NCI-H460 (cell line): ENCODE results near the gene GPR33. TPM values are rescaled to one million over a fixed set of nuclear protein-coding genes. Genes with fewer than 3 reads are reported as not detected.

Experiments
- DNase-seq: peaks from one replicate; pipeline ENCODE4 v3.0.0-alpha.2; 2016; ENCODE audit warnings: low read depth; ENCODE audit errors: extremely low read depth
- polyA plus RNA-seq: library from polyadenylated mRNA; depleted of rRNA; stranded (reverse); fragments of >200 nt; gene quantifications from 2 replicates; pipeline ENCODE4 v1.2.3, GENCODE V29; 2014; cell fraction: nucleus; rRNA removed
- total RNA-seq: library from RNA; depleted of rRNA; stranded (reverse); fragments of >200 nt; shearing (Covaris generic); gene quantifications from 2 replicates; pipeline ENCODE4 v1.2.3, GENCODE V29; 2014; rRNA removed

GPR33 gene, protein sequence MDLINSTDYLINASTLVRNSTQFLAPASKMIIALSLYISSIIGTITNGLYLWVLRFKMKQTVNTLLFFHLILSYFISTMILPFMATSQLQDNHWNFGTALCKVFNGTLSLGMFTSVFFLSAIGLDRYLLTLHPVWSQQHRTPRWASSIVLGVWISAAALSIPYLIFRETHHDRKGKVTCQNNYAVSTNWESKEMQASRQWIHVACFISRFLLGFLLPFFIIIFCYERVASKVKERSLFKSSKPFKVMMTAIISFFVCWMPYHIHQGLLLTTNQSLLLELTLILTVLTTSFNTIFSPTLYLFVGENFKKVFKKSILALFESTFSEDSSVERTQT
- not detected in 2 replicates for total RNA-seq
- polyA plus RNA-seq, result not detected in 2 replicates

DNA sequence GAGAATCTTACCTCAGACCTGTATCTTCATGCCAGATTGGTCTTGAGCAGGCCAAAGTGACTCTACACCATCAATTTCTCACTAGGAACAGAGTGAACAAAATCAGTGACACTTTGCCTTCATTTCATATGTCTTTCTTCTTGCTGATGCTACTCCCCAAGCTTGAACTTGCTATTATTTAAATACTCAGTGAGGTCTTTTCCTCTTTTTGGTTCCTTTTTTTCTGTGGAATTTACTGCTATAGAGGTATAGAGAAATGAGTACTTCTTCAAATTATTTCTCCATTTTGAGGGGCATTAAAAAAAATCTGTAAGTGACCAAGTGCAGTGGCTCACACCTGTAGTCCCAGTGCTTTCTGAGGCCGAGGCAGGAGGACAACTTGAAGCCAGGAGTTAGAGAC is at the start of gene GPR33:
TSS of gene GPR33 (minus strand) at position 154 of the 400 bp plus-strand sequence. CDS start 4,074 bp downstream, outside the sequence.
- no peak for DNase-seq

DNA sequence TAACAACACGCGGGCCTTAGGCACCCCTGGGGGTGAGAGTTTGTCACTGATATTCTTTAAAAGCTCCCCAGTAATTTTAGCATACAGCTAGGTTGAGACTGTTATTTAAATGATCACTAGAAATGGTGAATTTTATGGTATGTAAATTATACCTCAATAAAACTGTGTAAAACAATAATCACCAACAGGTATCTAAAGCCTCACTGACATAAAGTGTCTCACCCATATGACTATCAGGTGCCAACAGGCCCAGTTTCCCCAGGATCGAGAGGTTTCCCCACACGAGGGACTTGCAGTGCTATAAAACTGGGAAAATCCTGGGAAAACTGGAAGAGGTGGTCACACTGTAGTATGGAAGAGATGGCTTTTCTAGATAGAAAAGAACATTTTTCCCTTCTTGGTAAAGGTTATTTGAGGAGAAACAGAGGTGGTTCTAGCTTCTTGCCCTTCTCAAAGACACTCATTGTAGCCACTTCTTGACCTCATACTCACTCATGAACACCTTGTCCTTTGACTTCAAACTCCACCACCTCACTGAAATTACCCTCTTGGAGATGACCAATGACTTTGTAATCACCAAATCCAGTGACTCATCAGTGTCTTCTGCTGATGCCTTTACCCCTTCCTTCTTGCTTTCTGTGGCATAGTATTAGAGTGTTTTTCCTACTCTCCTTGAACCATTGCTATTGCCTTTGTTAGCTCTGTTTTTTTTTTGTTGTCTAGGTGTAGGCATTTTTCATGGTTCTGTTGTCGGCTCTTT is 48.5 kb upstream of the GPR33 start:
- DNase-seq, result no peak

DNA sequence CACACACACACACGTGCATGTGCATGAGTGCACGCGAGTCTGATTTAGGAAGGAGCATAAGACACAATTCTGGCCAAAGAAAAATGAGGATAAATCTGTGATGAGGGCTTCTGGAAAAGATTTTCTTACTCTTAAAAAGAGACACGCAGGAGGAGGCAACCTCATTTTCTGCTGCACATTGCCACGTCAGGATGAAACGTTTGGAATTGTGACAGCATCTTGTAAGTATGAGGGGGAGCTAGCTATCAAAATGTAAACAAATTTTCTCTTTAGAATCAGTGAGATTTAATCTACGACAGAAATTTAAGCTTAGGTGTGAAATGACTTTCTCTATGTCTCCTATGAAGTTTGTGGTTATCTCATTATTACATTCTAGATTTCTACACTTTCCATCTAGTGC is 42.3 kb upstream of the GPR33 start:
- no peak for DNase-seq

DNA sequence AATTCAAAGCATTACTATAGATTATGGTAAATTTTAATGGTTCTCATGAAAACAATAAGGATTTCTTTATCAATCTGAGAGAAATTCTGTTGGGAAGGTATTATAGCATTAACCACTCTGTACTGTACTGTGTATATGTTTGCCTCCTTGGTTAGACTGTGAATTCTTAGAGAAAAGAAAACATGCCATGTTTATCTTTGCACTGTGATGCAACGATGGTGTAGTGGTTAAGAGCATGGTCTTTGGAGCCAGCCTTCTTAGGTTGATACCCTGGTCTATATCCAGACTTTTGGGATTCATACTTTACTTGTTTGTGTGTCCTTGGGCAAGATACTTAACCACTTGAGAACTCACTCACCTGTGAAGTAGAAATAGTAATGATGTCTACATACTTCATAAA is 41.2 kb upstream of the GPR33 start:
- no peak for DNase-seq

DNA sequence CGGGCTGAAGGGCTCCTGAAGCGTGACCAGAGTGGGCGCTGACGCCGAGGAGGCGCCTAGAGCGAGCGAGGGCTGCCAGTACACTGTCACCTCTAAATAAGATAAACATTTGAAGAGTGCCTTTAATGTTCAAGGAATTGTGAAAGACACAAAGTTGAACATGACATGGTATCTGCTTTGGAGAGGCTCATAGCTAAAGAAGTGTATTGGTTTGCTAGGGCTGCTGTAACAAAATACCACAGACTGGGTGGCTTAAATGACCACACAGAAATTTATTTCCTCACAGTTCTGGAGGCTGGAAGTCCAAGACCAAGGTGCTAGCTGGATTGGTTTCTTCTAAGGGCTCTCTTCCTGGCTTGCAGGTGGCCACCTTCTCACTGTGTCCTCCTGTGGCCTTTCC is 39.7 kb upstream of the GPR33 start:
- DNase-seq, result no peak

DNA sequence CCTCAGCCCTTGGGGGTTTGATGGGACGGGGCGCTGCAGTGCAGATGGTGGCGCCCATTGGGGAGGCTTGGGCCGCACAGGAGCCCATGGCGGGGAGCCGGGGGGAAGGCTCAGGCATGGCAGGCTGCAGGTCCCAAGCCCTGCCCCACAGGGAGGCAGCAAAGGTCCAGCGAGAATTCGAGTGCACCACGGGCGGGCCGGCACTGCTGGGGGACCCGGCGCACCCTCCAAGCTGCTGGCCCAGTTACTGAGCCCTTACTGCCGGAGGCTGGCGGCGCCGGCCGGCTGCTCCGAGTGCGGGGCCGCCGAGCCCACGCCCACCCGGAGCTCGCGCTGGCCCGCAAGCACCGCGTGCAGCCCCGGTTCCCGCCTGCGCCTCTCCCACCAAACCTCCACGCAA is 39.2 kb upstream of the GPR33 start:
- DNase-seq, result no peak

DNA sequence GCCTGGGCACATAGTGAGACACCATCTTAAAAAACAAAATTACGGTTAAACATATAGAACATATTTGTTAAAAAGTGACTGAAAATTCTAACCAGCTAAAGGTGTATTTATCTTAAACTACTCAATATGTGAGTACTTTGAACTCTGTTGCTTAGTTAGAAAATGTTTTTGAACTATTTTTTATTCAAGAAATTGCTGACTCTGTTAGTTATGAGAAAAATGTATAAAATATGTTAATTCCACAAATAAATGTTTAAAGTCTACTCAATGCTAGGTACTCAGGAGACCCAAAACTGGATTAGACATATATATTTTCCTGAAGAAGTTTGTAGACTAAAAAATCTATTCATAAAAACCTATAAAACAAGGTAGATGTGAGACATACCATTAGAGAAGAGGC is 23.0 kb upstream of the GPR33 start:
- no peak for DNase-seq

DNA sequence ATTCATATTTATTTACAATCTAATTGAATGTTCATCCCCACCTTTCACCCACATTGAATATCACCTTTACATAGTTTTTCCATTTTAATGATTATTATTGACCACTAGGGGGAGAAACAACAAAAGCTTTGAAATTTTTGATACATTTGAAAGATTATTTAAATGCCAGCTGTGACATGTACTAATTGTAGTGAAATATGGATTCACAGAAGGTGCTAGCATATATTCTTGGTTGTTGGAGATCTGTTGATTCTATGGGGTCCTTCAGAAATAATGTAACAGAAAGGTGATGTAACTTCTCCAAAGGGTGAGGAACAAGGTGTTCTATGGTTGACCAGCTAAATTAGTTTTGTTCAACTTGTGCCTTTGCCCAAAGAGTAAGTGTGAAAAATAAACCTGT is 22.4 kb upstream of the GPR33 start:
- peak; percentile 16 for DNase-seq

DNA sequence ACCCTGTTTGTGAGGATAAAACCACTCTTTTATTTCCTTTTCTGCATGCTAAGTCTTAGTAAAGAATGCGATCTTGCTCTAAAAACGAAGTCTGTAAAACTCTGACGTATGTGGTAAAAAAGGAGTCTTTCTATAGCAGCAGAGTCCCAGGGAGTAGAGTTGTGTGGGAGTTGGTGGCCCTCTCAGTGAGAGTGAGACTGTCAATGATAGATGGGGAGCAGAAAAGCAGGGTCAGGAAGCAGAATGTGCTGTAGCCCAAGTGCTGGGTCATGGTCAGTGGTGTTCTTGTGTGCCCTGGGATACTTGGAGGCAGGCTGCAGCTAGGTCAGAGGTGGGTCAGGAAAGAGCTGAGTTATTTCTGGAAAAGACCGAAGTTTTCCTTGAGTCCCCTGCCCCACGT is 20.3 kb upstream of the GPR33 start:
- no peak for DNase-seq

DNA sequence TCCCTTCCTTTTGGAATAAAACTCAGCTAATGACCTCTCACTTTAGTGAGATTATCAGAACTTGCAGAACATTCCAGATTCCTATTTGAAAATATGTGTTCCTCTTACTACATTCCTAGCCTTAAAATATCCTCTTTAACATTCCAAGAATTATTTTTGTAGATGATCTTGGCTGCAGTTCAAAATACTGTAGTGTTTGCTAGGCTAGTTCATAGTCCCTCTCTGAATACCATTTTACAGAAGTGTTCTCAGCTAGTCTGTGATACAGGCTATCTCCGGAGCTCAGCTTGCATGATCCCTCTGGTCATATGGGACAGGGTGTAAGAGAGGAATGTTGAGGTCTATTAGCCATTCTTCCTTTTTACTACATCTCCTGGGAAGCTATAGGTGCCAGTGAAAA is 17.6 kb upstream of the GPR33 start:
- DNase-seq, result no peak

DNA sequence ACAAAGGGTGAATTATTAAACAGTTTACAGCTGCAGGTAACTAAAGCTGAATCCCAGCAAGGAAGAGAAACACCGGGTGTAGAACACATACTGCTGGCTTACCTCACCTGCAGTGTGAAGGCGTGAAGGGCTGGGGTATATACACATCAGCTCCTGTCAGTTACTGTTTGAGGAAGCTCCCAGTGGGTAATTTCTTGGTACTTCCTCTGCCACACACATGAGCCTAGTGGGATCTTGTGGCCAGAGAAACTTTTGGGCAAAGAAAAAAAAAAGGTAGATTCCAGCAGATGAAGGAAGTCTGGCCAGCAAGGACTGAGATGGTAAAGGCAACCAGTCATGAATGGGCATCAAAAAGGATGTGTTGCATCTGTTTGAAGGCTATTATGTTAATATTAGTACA is 14.0 kb upstream of the GPR33 start:
- DNase-seq, result no peak

DNA sequence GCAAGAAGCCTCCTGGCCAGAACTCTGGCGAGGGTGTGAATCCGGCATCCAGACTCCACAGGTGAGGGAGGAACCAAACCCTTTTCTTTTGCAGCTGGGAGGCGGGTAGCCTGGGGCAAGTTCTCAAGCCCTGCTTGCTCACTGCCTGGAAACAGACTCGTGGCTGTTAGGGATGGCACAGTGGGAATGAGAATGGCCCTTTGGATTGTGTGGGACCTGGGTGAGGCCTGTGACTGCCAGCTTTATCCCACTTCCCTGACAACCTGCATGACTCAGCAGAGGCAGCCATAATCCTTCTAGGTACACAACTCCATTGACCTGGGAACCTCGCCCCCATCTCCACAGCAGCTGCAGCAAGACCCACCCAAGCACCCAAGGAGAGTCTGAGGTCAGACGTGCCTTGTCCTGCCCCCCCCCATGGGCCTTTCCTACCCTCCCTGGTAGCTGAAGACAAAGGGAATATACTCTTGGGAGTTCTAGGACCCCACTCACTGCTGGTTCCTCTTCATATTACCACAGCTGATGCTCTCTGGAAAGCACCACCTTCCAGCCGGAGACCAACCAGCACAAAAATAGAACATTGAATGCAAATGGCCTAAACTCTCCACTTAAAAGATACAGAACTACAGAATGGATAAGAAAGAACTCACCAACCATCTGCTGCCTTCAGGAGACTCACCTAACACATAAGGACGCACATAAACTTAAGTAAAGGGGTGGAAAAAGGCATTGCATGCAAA is 5.1 kb upstream of the GPR33 start:
- DNase-seq, result no peak

DNA sequence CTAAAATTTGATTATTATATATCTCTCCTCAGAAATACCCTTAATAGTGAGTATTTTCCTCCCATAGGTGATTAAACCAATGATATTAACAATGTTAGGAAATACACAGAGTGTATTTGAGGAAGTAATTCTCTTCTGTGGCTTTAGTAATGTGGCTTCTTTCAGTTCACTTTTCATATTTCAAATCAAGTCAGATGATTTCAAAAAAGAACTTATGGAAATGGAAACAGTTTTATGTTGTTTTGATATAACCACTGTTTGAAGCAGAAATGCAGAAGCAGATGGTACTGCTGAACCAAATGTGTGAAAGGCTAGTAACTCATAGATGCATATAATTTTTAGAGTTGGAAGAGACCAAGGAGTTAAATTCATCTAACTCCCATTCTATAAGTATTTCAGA is 1.9 kb upstream of the GPR33 start:
- DNase-seq, result no peak

DNA sequence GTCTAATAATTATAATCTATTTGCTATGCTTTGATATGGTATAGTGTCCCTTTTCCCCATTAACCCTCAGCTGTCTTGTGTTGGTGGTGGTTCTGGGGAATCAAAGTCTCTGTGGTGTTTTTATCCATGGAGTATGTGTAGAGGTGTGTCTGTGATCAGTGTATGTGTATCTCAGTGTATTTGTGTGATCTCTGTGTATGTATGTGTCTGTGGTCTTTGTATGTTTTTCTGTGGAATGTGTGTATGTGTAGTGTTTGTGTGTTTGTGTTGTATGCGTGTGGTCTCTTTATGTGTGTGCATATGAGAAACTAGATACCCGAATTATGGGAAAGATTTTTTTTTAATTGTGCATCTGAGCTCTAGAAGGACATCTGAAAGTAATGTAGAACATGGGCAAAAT is 1.1 kb downstream of the GPR33 start:
- DNase-seq, result no peak

DNA sequence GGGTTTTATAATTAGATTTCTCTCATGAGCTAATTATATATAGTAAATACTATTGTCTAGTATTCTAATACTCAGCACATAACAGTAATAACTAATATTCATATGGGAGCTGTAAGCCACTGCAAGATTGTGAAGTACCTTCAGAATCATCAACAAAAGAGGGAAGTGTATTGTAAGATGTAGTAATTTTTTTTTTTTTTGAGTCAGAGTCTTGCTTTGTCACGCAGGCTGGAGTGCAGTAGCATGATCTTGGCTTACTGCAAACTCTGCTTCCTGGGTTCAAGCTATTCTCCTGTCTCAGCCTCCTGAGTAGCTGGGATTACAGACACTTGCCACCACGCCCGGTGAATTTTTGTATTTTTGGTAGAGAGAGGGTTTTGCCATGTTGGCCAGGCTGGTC is 3.1 kb downstream of the GPR33 start:
- DNase-seq, result no peak

DNA sequence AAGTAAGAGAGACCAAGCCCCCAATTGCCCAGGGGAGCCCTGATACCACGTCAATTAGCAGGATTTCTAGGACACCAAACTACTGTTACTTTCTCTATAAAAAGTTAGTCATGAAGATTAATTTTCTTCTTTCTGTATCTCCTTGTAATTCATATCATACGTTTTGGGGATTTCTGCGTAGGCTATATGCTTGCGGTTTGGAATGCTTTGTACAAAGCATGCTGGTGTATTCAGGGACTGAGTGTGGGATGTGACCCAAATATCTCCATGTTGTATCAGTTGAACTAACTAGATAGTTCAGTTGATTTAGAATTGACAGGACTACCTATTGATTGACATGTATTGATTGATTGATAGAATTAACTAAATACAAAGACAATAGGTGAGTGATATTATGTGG is 7.7 kb downstream of the GPR33 start:
- DNase-seq, result no peak

DNA sequence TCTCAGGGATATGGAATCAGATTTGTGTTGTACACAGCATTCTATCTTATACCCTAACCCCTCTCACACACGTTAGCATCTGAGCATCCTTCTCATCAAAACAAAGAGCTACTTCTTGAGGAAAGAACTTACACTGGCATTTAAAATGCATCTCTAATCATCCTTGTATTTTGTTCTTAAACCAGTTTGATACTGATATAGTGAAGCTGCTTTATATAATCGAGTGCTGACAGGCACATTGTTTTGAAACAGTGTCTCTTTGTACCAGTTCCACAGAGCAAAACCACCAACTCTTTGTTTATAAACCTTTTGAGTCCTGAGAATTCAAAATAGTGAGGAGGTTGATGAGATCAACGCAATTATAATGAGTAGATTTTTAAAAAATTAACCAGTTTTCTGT is 8.8 kb downstream of the GPR33 start:
- no peak for DNase-seq

DNA sequence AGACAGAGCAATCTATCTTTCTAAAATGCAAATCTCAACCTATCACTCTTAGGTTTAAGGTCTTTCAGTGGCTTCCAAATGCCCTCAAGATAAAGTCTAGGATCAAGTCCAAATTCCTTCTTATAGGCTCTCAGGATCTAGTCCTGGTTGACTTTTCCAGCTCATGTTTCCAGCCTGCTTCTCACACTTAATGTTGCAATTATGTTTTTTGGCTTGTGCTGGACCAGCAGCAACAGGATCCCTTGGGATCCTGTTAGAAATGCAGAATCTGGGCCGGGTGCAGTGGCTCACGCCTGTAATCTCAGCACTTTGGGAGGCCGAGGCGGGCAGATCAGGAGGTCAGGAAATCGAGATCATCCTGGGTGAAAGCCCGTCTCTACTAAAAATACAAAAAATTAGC is 10.6 kb downstream of the GPR33 start:
- DNase-seq, result no peak

DNA sequence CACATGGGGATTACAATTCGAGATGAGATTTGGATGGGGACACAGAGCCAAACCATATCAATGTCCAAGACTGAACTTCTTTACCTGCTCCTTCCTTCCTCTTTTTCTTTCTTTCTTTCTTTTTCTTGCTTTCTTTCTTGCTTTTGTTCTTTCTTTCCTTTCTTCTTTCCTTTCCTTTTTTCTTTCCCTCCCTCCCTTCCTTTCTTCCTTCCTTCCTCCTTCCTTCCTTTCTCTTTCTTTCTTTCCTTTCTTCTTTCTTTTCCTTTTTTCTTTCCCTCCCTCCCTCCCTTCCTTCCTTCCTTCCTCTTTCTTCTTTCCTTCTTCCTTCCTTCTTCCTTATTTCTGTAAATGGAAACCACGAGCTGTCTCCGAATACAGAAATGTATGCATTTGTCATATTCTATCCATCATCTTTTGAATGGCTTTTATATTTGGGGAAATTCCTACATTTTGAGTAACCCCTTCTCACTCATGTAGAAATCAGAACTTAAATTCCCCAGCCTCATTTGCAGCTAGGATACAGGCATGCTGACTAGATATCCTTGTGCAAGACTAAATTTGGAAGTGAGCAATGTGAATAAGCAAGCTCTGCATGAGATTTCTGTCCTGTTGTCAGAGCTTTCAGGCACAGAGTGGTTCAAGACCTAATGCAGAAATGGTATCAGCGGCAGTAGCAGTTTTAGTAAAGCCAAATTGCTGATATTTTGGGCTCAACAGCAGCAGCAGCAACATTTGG is 11.5 kb downstream of the GPR33 start:
- no peak for DNase-seq

DNA sequence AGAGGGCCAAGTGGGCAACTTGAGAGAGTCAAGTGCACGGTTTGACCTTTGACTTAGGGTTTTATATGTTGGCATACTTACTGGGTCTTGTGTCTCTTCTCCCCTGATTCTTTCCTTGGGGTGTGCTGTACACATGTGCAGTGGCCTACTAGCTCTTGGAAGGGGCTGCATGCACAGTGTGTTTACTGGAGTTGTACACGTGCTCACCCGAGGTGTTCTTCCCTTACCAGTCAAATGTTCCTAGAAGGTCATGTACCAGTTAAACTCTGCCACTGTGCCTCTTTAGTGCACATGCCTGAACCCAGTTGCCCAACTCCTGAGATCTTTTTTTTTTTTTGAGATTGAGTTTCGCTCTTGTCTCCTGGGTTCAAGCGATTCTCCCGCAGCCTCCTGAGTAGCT is 21.3 kb downstream of the GPR33 start:
- no peak for DNase-seq

DNA sequence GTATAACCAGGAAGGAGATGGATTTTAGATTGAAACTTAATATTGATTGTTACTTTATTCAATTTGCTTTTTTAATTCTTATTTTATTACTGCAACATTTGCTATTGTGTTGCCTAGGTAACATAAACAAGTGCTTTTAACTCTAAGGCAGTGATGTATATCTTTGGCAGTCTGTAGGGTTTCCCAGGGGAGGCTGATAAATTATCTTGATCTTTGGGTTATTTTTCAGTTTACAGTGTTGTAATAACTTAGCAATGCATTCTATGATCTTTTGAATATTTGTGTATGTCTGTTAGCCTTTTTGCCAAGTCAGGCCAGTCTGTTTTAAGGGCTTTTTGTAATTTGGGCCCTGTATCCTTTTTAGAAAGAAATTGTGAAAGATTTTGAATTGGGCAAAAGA is 22.7 kb downstream of the GPR33 start:
- DNase-seq, result no peak
